NCI-H1417 treated with DMSO at 0.1 percent for 48 hours (cell line): ENCODE measurements around the gene METTL22.
A peak's percentile ranks its signal among the peaks of the same experiment; 100 is the strongest.

Experiments
- DNase-seq: peaks from one replicate; lab custom pipeline; 2025; lab: John Stamatoyannopoulos, UW

The METTL22 gene, protein sequence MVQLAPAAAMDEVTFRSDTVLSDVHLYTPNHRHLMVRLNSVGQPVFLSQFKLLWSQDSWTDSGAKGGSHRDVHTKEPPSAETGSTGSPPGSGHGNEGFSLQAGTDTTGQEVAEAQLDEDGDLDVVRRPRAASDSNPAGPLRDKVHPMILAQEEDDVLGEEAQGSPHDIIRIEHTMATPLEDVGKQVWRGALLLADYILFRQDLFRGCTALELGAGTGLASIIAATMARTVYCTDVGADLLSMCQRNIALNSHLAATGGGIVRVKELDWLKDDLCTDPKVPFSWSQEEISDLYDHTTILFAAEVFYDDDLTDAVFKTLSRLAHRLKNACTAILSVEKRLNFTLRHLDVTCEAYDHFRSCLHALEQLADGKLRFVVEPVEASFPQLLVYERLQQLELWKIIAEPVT

DNA sequence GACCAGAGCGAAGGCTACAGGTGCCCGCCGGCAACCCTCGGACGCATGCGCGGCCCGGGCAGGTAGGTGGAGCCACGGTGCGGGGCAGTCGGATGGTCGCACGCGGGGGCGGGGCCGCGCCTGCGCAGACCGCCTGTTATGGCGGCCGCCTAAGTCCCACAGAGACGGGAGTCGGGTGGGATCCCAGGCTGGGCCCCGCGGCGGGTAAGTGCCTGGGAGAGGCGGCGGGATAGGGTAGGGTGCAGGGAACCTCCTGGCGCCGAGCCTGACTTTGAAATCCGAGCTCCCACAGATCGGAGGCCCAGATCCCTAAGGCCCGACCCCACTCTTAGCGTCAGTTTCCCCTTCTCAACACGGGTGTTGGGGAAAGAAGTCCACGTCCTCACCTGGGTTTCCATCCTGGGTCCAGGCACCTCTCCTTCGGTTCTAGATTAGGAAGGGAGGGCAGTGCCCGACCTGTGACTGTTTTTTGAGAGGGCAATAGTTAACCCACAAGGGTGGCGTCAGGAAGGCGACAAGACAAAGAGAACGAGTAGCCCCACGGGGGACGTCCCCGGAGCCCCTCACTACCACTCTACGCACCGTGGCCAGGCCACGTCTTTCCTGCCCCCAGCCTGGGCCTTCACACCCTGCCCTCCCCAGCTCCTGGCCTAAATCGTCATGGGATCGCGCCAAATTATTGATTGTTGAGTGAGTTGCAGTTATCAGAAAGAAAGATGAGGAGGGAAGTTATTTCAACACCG, at the start of gene METTL22:
TSS of gene METTL22 (plus strand) at position 127 of the 743 bp plus-strand sequence. CDS start 3,968 bp downstream, outside the sequence.
- DNase-seq, result peak; percentile 57

DNA sequence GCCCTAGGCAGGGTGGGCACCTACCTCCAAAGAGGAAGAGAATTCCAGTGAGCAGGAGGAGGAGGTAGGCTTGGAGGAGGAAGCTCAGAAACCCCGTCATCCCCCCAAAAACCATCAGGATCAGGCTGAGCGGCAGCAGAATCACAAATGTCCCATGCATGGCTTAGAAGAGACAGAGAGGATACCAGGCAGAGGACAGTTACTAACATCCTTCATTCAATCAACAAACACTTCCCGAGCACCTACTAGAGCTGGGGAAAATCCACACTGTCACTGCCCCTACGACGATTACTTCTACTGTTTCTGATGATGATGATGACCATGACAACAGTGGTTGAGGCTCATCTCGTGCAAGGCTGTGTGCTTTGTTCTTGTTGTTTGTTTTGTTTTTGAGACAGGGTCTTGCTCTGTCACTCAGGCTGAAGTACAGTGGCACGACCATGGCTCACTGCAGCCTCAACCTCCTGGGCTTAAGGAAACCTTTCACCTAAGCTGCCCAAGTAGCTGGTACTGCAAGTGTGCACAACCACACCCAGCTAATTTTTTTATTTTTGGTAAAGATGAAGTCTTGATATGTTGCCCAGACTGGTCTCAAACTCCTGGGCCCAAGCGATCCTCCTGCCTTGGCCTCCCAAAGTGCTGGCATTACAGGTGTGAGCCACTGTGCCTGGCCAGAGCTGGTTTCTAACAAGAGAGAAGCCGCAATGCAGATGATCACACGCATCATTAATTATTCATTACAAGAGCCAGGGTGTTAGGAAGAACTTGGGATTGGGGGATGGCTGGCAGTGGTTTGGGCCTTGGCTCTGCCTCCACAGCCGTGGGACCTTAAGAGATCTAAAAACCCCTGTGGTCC, 49.2 kb upstream of the METTL22 start:
- no peak for DNase-seq

DNA sequence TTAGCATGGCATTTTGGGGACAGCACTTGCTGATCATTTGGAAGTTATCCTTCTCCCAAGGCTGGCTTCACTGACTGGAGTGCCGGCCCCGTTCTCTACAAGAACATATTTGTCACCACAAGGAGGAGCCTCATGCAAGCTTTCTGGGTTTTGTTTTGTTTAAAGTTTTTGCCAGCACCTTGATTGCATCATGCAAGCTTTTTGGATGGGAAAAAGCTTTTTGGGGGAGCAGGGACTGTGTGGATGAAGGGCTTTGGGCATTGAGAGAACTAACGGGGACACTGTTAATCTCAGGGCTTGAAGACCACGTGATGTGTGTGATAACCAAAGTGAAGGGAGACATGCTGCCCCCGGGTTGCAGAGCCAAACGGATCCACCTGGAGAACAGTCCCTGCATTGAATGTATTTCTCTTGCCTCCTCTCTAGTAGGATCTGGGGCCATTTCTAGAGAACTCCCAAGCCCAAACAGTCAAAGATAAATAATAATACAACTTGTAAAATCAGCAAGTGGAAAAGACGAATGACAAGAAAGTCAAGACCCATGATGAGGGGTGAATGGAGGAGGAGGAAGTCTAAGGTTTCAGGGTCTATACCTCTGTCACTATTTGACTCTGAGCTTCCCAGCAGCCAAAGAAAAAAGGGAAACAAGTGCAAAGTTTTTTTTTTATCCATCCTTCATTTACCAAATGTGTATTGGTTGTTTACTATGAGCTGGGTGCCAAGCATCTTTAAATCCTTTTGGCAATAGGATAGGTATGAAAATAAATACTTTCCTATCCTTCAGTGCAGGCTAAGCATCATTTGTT, 48.4 kb upstream of the METTL22 start:
- DNase-seq, result no peak

DNA sequence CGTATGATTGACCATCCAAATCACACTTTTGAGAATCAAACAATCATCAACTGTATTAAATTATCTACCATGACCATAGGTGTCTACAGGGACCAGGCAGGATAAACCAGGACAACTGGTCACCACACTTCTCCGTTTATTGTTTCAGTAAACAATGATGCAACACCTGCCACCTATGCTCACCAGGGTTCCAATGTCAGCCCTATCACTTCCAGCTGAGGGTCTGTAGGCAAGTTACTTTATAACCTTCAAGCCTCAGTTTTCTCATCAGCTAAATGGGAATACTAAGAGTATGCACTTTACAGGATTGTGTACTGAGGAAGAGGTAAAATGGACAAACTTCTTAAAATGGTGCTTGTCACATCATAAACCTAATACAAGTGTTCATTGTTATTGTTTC, 46.1 kb upstream of the METTL22 start:
- no peak for DNase-seq

DNA sequence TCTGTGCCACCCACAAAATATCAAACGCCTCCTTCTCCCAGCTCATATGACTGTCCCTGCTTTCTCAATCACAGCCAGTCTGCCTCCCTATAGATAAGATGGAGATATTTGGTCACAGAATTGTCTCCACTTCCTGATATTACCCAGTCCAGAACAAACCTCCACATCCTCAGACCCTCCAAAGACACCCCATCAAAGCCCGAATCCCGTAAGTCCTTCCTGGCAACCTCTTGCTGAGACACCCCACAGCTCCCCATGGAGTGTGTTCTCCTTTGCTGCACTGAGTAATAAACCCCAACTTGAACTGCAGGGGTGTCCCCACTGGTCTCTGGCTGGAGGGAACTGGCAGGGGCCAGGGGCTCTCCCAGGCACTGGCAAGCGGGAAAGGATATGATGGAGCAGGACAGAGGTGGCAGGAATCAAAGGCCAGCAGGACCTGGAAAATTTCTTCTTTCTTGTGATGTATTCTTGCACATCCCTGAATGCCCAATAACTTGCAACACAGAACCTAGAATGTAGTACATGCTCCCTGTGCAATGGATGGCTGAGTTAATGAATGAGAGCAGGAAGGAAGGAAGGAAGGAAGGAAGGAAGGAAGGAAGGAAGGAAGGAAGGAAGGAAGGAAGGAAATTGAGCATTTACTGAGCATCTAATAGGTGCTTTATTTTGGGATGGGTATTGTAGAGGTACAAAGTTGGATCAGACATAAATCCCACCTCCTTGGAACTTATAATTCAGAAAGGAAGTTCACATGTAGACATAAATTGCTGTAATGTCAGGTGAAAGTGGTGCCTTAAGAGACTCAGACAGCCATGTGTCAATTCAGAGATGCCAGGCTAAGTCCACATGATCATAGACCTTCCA, 45.1 kb upstream of the METTL22 start:
- DNase-seq, result no peak

DNA sequence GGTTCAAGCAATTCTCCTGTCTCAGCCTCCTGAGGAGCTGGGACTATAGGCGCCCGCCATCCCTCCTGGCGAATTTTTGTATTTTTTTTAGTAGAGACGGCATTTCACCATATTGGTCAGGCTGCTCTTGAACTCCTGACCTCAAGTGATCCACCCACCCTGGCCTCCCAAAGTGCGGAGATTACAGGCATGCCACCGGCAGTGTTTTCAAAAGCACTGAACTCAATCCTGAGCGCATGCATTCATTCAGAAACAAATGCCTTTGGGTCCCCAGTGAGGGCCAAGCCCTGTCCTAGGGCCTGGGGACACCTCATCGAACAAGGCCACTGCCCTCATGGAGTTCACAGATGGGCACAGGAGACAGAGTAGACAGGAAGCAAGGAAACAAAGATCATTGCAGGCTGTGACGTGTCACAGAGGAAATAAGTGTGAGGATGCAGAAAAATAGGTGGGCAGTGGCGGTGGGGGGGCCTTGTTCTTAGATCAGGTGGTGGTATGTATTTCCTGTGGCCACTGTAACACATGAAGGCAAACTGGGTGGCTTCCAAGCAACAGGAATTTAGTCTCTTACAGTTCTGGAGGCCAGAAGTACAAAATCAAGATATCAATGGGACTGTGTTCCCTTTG, 43.7 kb upstream of the METTL22 start:
- DNase-seq, result no peak

DNA sequence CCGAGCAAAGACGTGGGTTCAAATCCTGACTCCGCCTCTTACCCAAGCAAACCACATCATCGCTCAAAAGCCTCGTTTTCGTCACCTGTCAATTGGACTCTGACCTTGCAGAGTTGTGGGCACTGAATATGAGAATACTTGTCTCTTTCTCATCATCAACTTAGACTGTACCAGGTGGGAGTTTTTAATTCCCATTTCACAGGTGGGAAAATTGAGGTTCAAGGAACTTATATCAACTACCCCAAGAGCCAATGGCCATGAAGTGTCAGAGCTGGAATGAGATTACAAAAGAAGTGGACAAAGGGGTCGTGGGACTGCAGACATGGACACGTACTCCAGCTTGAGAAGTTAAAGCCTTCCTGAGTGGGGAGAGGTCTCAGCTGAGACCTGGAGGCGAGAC, 41.9 kb upstream of the METTL22 start:
- no peak for DNase-seq

- no peak for DNase-seq
Measured at GRCh38 chr16:8581831-8582580, 39.5 kb upstream of the METTL22 start.

GRCh38 chr16:8583199-8583598, 38.3 kb upstream of the METTL22 start:
- no peak for DNase-seq

DNA sequence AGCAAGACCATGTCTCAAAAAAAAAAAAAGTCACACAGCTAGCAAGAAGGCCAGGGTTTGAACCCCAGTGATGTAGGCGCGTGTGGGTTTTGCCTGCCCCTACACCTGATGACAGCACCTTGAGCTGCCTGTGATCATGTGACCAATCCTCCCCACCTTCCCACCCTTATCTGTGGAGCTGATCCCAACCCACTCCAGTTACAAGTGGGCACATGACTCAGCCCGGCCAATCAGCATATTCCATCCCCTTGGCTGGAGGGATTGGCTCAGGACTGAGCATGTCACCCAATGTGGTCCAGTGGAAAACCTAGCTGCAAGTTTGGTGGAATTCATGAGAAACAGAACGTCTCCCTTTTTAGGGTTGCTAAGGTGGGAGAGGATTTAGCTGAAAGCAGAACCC, 37.8 kb upstream of the METTL22 start:
- no peak for DNase-seq

DNA sequence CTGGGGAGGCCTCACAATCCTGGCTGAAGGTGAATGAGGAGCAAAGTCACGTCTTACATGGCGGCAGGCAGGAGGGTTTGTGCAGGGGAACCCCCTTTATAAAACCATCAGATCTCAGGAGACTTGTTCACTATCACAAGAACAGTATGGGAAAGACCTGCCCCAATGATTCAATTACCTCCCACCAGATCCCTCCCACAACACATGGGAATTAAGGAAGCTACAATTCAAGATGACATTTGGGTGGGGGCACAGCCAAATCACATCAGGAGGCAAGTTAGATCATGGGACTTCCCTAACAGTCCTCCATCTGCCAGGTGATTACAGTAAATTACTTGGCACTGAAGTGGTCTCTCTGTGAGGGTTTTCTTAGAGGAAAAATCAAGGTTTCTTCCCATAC, 36.5 kb upstream of the METTL22 start:
- DNase-seq, result no peak

DNA sequence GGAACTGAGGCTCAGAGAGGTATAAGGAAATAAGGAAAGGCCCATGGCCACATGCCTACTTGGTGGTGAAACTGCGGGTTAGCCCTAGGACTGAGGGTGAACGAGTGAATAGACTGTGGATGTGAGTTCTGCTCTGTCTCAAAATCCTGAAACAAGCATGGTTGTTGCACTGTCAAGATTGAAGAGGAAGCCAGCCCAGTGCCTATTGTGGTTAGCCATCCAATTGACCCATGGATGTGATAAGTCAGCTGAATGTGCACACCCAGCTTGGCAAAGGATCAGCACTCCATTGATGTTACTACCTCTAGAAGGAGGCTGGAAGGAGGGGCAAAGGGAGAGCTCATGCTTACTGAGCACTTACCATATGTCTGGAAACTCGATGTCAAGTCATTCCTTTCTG, 35.6 kb upstream of the METTL22 start:
- no peak for DNase-seq

DNA sequence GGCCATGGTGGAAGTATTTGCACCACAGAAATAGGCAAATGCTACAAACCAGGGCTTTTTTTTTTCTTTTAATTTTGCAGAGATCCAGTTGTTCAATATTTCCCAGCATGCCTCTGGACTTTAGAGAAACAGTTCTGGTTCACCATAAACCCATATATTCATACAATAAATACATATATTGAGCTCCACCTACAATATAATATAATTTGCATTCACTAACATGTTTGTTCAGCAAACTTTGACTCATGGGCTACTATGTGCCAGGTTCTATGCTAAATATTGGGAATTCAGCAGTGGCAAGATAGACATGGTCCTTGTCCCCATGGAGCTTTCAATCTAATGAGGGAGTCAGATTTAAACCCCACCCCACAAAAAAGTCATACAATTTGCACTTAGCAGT, 34.4 kb upstream of the METTL22 start:
- DNase-seq, result no peak

DNA sequence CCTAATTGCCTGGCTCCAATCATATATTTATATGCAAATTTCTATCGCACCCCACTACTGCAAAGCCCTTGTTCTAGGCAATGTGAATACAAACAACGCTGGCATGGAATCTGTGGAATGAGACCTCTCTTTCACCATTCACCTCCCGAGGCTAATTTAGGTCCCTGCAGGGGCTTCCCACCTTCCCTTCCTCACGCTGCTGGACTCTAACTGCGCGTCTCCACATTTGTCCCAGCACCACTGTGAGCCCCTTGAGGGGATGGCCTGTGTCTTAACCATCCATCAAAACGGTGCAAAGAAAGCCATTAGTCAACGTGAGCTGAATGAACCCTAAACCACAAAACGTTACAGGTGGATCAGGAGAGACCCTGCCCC, 32.8 kb upstream of the METTL22 start:
- no peak for DNase-seq

GRCh38 chr16:8589057-8589899, 32.2 kb upstream of the METTL22 start:
- no peak for DNase-seq

DNA sequence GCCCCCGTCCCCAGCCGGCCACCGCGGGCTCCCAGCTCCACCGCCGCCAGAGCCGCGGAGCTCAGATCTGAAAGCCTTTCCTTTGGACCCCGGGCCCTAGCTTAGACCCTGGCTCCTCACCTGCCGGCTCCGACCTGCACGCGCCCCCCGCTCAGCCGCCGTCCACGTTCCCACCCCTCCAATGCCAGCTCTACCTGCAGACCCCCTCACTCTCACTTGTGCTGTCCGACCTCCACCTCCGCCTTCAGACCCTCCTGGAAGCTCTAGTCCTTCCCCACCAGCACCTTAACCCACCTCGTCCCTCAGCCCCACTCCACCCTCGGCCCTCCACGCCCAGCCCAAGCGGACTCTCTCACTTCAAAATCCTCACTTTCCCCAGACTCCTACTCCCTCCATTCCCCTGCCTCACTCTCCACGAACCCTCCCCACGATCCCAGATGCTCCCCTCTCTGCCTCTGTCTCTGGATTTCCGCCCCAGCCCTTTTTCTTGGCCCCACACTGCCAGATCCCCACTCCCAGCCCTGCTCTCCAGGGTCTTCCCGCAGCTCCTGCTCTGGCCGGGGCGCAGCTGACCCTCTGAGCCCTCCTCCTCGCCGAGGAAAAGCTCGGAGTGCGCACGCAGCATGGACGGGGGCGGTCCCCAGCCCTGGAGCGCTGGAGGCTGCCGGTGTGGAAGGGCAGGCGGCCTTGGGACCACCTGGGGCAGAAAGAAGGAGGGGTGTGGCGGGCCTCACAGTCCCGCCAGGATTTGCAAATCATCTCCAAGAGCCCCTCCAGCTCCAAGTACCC, 31.4 kb upstream of the METTL22 start, which contains the start of gene TMEM114:
TSS of gene TMEM114 (minus strand) at position 612 of the 789 bp plus-strand sequence. CDS start 673 bp downstream, outside the sequence.
- DNase-seq, result no peak

DNA sequence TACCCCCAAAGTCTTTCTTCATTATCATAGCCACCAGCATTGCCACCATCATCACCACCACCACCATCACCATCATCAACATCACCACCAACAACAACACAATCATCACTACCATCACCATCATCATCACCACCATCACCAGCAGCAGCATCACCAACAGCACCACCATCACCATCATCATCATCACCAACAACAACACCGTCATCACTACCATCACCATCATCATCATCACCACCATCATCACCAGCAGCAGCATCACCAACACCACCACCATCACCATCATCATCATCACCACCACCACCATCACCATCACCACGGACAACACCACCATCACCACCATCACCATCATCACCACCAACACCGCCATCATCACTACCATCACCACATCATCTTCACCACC, 30.7 kb upstream of the METTL22 start:
- DNase-seq, result no peak

GRCh38 chr16:8591451-8591850, 30.0 kb upstream of the METTL22 start:
- no peak for DNase-seq
